A549 (cell line): Measurements from ENCODE around the gene RSRC2. TPM values are rescaled to one million over a fixed set of nuclear protein-coding genes. Genes with fewer than 3 reads are reported as not detected.
"Not testable (repeated sequence)": the region's sequence is repeated elsewhere in the genome, so short reads cannot be mapped to it uniquely, and the experiment has no call there.

ENCODE experiments used
- ATAC-seq, 2 experiments: fragments of 200-7000 bp in 1 of 2; fragments of >200 bp in 1 of 2; cut with Nextera tagmentation in 1 of 2; cut with Tn5 transposase in 1 of 2; 3 replicates each; pipeline versions ENCODE4 v1.8.0 to v1.9.1; 2018 to 2020; ENCODE audit warnings: mild to moderate bottlenecking in 1 of 2, moderate library complexity in 1 of 2
- CTCF ChIA-PET: fragments of 300-600 bp; sonication (Branson Sonifier 250); formaldehyde crosslinking; extraction: SDS; loops from one replicate; lab custom pipeline; 2021; ENCODE audit warnings: antibody characterized with exemption, inconsistent platforms; lab: Yijun Ruan, JAX
- POLR2A ChIA-PET: fragments of 350-600 bp; formaldehyde crosslinking; extraction: SDS; loops from one replicate; lab custom pipeline; 2021; ENCODE audit warnings: antibody characterized with exemption, inconsistent platforms; lab: Yijun Ruan, JAX
- DNase-seq, 2 experiments: peaks; one replicate each; pipeline versions ENCODE4 v3.0.0 to v3.0.0-alpha.2; 2011 to 2016; ENCODE audit warnings: low read depth in 1 of 2, low spot score in 1 of 2
- FAIRE-seq: peaks from 2 replicates; lab custom pipeline; 2011; peaks lifted over from hg19 to GRCh38; lab: Jason Lieb, UNC
- H3K27ac ChIP-seq, 2 experiments: fragments of >200 bp; sonication (Bioruptor Twin); formaldehyde crosslinking; 3 replicates each; pipeline ENCODE4 v1.5.1; 2016 to 2017
- H3K4me1 ChIP-seq: fragments of >200 bp; sonication (Bioruptor Twin); formaldehyde crosslinking; 3 replicates; pipeline ENCODE4 v1.6.1; 2016
- H3K4me2 ChIP-seq: fragments of >200 bp; sonication (Bioruptor Twin); formaldehyde crosslinking; 3 replicates; pipeline ENCODE4 v1.6.1; 2016
- H3K4me3 ChIP-seq: fragments of >200 bp; sonication (Bioruptor Twin); formaldehyde crosslinking; 3 replicates; pipeline ENCODE4 v1.5.1; 2016
- H3K9me3 ChIP-seq: fragments of >200 bp; sonication (Bioruptor Twin); formaldehyde crosslinking; 3 replicates; pipeline ENCODE4 v1.6.1; 2016
- CEBPB ChIP-seq, 2 experiments: fragments of >200 bp in 1 of 2; sonication (Bioruptor Twin) in 1 of 2; formaldehyde crosslinking in 1 of 2; IDR thresholded peaks; 2 replicates each; pipeline ENCODE4 v1.6.1; 2012 to 2016
- ESRRA ChIP-seq: fragments of 150-350 bp; IDR thresholded peaks from 2 replicates; pipeline ENCODE4 v1.6.1; 2014; ENCODE audit warnings: mild to moderate bottlenecking, low read length, borderline replicate concordance
- FOSB ChIP-seq: fragments of 250-450 bp; sonication (Bioruptor Pico); IDR thresholded peaks from 2 replicates; pipeline ENCODE4 v1.5.0; 2020; ENCODE audit warnings: mild to moderate bottlenecking, moderate library complexity
- FOSL2 ChIP-seq, 2 experiments: fragments of 450-650 bp in 1 of 2; fragments of >200 bp in 1 of 2; sonication (Bioruptor Twin) in 1 of 2; formaldehyde crosslinking; IDR thresholded peaks; 2 replicates each; pipeline versions ENCODE4 v1.5.0 to v1.6.1; 2016 to 2020; ENCODE audit warnings: mild to moderate bottlenecking in 1 of 2, moderate library complexity in 1 of 2
- HEYL ChIP-seq: fragments of 250-450 bp; sonication (Bioruptor Pico); IDR thresholded peaks from 2 replicates; pipeline ENCODE4 v1.8.0; 2021; ENCODE audit warnings: mild to moderate bottlenecking, moderate library complexity
- HOXA7 ChIP-seq: fragments of 250-450 bp; sonication (Bioruptor Pico); IDR thresholded peaks from 2 replicates; pipeline ENCODE4 v1.5.0; 2020; ENCODE audit warnings: mild to moderate bottlenecking, moderate library complexity
- HOXB13 ChIP-seq: fragments of 250-450 bp; sonication (Bioruptor Pico); IDR thresholded peaks from 2 replicates; pipeline ENCODE4 v1.5.0; 2020; ENCODE audit warnings: low read depth, mild to moderate bottlenecking, moderate library complexity
- NFE2L2 ChIP-seq: fragments of 150-350 bp; conservative IDR thresholded peaks from 2 replicates; pipeline ENCODE4 v1.6.1; 2014; ENCODE audit warnings: low read length
- NPAS2 ChIP-seq: fragments of 250-450 bp; sonication (Bioruptor Pico); IDR thresholded peaks from 2 replicates; pipeline ENCODE4 v1.8.0; 2022; ENCODE audit warnings: mild to moderate bottlenecking, moderate library complexity, borderline replicate concordance
- POLR2A ChIP-seq: IDR thresholded peaks from 2 replicates; pipeline ENCODE4 v1.6.1; 2012; ENCODE audit warnings: mild to moderate bottlenecking, low read length
- POLR2AphosphoS2 ChIP-seq: conservative IDR thresholded peaks from 2 replicates; pipeline ENCODE4 v1.6.1; 2012; ENCODE audit warnings: low read length, improper control_type of control experiment, inconsistent platforms
- RAD21 ChIP-seq, 2 experiments: fragments of >200 bp in 1 of 2; sonication (Bioruptor Twin) in 1 of 2; formaldehyde crosslinking in 1 of 2; IDR thresholded peaks in 1 of 2; conservative IDR thresholded peaks in 1 of 2; 2 replicates in 1 of 2; 3 replicates in 1 of 2; pipeline ENCODE4 v1.6.1; 2012 to 2018; ENCODE audit warnings: inconsistent platforms in 1 of 2
- RNF2 ChIP-seq: fragments of 200-600 bp; sonication (generic); IDR thresholded peaks from 2 replicates; pipeline ENCODE4 v1.6.1; 2016; ENCODE audit warnings: low read depth, mild to moderate bottlenecking, antibody characterized with exemption, moderate library complexity, borderline replicate concordance
- SMC3 ChIP-seq: fragments of >200 bp; sonication (Bioruptor Twin); formaldehyde crosslinking; IDR thresholded peaks from 3 replicates; pipeline ENCODE4 v1.6.1; 2018; ENCODE audit warnings: inconsistent platforms
- TP53 ChIP-seq: fragments of 250-450 bp; sonication (Bioruptor Pico); IDR thresholded peaks from 2 replicates; pipeline ENCODE4 v1.5.0; 2021; ENCODE audit warnings: mild to moderate bottlenecking, moderate library complexity
- ZSCAN20 ChIP-seq: fragments of 250-450 bp; sonication (Bioruptor Pico); IDR thresholded peaks from 2 replicates; pipeline ENCODE4 v1.8.0; 2022; ENCODE audit warnings: mild to moderate bottlenecking, moderate library complexity
- WGBS: methylation state at CpG from one replicate; pipeline ENCODE4 v1.1.6; 2017; ENCODE audit errors: missing lambda C conversion rate; 5-methylcytosine and 5-hydroxymethylcytosine counted together
- polyA plus RNA-seq, 4 experiments: library from polyadenylated mRNA; depleted of rRNA in 3 of 4; stranded (reverse); fragments of >200 nt; fragmentation: RNase III in 1 of 4; extraction: RNeasy Plus Mini Kit Qiagen cat#74134 plus additional on column Dnase treatment in 1 of 4; gene quantifications; 2 replicates in 3 of 4; 3 replicates in 1 of 4; pipeline ENCODE4 v1.2.3, GENCODE V29; 2011 to 2017
- TF ChIP-seq, protein P1 (sequence below): fragments of 250-450 bp; sonication (Bioruptor Pico); IDR thresholded peaks from 2 replicates; pipeline ENCODE4 v1.5.0; 2021; ENCODE audit warnings: mild to moderate bottlenecking, moderate library complexity, borderline replicate concordance
- TF ChIP-seq, protein P2 (sequence below): IDR thresholded peaks from 2 replicates; pipeline ENCODE4 v1.6.1; 2012; ENCODE audit warnings: low read depth, borderline replicate concordance
- TF ChIP-seq, protein P3 (sequence below): fragments of >200 bp; sonication (Bioruptor Twin); formaldehyde crosslinking; IDR thresholded peaks from 3 replicates; pipeline ENCODE4 v1.5.1; 2016
- TF ChIP-seq, protein P4 (sequence below): fragments of 150-350 bp; IDR thresholded peaks from 2 replicates; pipeline ENCODE4 v1.6.1; 2014; ENCODE audit warnings: low read depth, mild to moderate bottlenecking, low read length
- TF ChIP-seq, protein P5 (sequence below): fragments of 200-600 bp; sonication (generic); IDR thresholded peaks from 2 replicates; pipeline ENCODE4 v1.6.1; 2016; ENCODE audit warnings: antibody characterized with exemption, mild to moderate bottlenecking, moderate library complexity

RSRC2 gene
- polyA plus RNA-seq, 2 of the 4 experiments (the other 2 are of a cell fraction), result 72.8 to 83.3 TPM

DNA sequence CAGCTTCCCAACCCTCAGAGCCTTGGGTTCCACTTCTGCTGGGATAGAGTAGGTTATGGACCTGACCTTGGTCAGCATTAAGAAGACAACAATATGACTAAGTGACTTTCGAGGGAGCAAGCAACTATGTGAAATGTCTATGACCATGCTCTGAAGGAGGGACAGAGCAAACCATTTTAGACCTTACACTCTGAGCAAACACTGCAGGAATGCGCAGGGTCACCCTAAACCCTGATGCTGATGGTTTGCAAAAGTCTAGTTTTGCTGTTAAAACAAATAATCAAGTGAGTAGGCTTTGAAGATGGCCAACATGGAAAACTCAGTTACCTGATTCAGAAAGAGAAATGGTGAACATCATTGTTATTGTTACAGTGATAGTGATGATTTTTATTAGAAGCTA is 34.7 kb downstream of the RSRC2 start:
- Histone ChIP-seq H3K27ac (no peak overlapping the region), H3K4me2 (no peak overlapping the region), H3K4me1 (peaks cover 8% of the 10 kb centered on the region; the same call in 1 of the 3 replicates), H3K4me3 (no peak overlapping the region), H3K9me3 (no peaks in the 10 kb centered on the region)
- FAIRE-seq (no peak), DNase-seq (no peak)
- 85% methylated on average over 2 of the region's 2 CpGs for WGBS
- CTCF ChIA-PET, result interaction anchor here (1.2 to 1.5 kb wide), 2 partner anchors 24 to 68 kb away, joined by 4 read pairs; no protein-coding TSS in a partner anchor
- POLR2A ChIA-PET, result no interaction called here
- TF ChIP-seq, protein P1, sequence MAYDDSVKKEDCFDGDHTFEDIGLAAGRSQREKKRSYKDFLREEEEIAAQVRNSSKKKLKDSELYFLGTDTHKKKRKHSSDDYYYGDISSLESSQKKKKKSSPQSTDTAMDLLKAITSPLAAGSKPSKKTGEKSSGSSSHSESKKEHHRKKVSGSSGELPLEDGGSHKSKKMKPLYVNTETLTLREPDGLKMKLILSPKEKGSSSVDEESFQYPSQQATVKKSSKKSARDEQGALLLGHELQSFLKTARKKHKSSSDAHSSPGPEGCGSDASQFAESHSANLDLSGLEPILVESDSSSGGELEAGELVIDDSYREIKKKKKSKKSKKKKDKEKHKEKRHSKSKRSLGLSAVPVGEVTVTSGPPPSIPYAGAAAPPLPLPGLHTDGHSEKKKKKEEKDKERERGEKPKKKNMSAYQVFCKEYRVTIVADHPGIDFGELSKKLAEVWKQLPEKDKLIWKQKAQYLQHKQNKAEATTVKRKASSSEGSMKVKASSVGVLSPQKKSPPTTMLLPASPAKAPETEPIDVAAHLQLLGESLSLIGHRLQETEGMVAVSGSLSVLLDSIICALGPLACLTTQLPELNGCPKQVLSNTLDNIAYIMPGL (CRISPR knock-in tag), result no peak
- no peak for TF ChIP-seq ESRRA
- TF ChIP-seq FOSB (CRISPR knock-in tag), result no peak
- no peak for TF ChIP-seq NPAS2
- no peak for TF ChIP-seq HOXB13 (CRISPR knock-in tag)
- no peak for TF ChIP-seq TP53 (CRISPR knock-in tag)
- no peak for TF ChIP-seq HOXA7
- no peak for TF ChIP-seq POLR2AphosphoS2
- TF ChIP-seq HEYL, result no peak
- TF ChIP-seq SMC3, result no peak
- TF ChIP-seq, all 56 proteins: peak for 0
- ATAC-seq, result peak in 1 of 2 experiments; percentile 60; a peak in 3 of 6 replicates

DNA sequence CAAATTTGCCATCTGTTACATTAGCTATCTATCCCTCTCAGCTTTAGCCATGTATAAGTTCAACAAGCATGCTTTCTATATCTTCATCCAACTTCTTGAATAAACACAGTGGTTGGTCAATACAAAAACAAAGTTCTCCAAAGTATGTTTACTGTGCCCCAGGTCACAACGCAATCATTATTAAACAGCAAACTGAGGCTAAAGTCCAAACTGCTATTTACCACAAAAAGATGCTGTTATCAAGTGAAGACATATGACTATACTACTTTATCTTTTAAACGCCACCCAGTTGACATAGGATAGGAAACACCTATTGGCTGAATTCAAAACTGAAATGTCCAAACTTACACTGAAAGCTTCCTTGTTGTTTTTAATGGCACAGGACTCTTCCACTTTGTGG is 37.7 kb downstream of the RSRC2 start:
- Histone ChIP-seq H3K4me1 (peaks cover 11% of the 10 kb centered on the region; the same call in 1 of the 3 replicates), H3K9me3 (no peaks in the 10 kb centered on the region), H3K4me2 (no peak overlapping the region), H3K27ac (no peak overlapping the region), H3K4me3 (no peak overlapping the region)
- no peak for TF ChIP-seq POLR2A
- no peak for TF ChIP-seq POLR2AphosphoS2
- TF ChIP-seq FOSL2 (IDR thresholded peaks at IDR 0.05), result no peak
- no peak for TF ChIP-seq FOSL2 (CRISPR knock-in tag; IDR thresholded peaks at IDR 0.05)
- TF ChIP-seq RNF2, result no peak
- TF ChIP-seq, protein P2, sequence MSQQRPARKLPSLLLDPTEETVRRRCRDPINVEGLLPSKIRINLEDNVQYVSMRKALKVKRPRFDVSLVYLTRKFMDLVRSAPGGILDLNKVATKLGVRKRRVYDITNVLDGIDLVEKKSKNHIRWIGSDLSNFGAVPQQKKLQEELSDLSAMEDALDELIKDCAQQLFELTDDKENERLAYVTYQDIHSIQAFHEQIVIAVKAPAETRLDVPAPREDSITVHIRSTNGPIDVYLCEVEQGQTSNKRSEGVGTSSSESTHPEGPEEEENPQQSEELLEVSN, result no peak
- no peak for TF ChIP-seq RAD21 (conservative IDR thresholded peaks at IDR 0.05 in 1 of 2, IDR thresholded peaks at IDR 0.05 in 1 of 2)
- no peak for TF ChIP-seq CEBPB (IDR thresholded peaks at IDR 0.05)
- TF ChIP-seq, protein P3, sequence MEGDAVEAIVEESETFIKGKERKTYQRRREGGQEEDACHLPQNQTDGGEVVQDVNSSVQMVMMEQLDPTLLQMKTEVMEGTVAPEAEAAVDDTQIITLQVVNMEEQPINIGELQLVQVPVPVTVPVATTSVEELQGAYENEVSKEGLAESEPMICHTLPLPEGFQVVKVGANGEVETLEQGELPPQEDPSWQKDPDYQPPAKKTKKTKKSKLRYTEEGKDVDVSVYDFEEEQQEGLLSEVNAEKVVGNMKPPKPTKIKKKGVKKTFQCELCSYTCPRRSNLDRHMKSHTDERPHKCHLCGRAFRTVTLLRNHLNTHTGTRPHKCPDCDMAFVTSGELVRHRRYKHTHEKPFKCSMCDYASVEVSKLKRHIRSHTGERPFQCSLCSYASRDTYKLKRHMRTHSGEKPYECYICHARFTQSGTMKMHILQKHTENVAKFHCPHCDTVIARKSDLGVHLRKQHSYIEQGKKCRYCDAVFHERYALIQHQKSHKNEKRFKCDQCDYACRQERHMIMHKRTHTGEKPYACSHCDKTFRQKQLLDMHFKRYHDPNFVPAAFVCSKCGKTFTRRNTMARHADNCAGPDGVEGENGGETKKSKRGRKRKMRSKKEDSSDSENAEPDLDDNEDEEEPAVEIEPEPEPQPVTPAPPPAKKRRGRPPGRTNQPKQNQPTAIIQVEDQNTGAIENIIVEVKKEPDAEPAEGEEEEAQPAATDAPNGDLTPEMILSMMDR, result no peak
- TF ChIP-seq ZSCAN20 (CRISPR knock-in tag), result no peak
- no peak for TF ChIP-seq NFE2L2
- TF ChIP-seq, protein P4, sequence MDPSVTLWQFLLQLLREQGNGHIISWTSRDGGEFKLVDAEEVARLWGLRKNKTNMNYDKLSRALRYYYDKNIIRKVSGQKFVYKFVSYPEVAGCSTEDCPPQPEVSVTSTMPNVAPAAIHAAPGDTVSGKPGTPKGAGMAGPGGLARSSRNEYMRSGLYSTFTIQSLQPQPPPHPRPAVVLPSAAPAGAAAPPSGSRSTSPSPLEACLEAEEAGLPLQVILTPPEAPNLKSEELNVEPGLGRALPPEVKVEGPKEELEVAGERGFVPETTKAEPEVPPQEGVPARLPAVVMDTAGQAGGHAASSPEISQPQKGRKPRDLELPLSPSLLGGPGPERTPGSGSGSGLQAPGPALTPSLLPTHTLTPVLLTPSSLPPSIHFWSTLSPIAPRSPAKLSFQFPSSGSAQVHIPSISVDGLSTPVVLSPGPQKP, result no peak
- TF ChIP-seq, protein P5, sequence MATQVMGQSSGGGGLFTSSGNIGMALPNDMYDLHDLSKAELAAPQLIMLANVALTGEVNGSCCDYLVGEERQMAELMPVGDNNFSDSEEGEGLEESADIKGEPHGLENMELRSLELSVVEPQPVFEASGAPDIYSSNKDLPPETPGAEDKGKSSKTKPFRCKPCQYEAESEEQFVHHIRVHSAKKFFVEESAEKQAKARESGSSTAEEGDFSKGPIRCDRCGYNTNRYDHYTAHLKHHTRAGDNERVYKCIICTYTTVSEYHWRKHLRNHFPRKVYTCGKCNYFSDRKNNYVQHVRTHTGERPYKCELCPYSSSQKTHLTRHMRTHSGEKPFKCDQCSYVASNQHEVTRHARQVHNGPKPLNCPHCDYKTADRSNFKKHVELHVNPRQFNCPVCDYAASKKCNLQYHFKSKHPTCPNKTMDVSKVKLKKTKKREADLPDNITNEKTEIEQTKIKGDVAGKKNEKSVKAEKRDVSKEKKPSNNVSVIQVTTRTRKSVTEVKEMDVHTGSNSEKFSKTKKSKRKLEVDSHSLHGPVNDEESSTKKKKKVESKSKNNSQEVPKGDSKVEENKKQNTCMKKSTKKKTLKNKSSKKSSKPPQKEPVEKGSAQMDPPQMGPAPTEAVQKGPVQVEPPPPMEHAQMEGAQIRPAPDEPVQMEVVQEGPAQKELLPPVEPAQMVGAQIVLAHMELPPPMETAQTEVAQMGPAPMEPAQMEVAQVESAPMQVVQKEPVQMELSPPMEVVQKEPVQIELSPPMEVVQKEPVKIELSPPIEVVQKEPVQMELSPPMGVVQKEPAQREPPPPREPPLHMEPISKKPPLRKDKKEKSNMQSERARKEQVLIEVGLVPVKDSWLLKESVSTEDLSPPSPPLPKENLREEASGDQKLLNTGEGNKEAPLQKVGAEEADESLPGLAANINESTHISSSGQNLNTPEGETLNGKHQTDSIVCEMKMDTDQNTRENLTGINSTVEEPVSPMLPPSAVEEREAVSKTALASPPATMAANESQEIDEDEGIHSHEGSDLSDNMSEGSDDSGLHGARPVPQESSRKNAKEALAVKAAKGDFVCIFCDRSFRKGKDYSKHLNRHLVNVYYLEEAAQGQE, result no peak
- DNase-seq (peak in 1 of 2 experiments; percentile 44), ATAC-seq (peak in 1 of 2 experiments; percentile 35; a peak in 3 of 6 replicates), FAIRE-seq (no peak)
- ChIA-PET CTCF (interaction anchor here (0.6 to 1.5 kb wide), 6 partner anchors 10 to 133 kb away, joined by 3 to 5 read pairs (median 4); partner anchors contain the start of gene ZCCHC8), POLR2A (no interaction called here)
- 46% methylated on average over 2 of the region's 2 CpGs for WGBS

DNA sequence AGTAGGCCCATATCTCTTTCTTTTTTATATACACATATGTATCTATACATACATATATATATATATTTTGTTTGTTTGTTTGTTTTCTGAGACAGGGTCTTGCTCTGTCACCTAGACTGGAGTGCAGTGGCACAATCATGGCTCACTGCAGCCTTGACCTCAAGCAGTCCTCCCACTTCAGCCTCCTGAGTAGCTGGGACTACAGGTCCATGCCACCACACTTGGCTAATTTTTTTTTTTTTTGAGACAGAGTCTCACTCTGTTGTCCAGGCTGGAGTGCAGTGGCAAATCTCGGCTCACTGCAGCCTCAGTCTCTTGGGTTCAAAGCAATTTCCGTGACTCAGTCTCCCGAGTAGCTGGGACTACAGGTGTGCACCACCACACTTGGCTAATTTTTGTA is 38.9 kb downstream of the RSRC2 start:
- CTCF ChIA-PET, result interaction anchor here (1.4 kb wide), 1 partner anchor 16 kb away, joined by 4 read pairs; no protein-coding TSS in a partner anchor
- FAIRE-seq, ATAC-seq, H3K27ac ChIP-seq, H3K9me3 ChIP-seq, H3K4me3 ChIP-seq, DNase-seq, H3K4me2 ChIP-seq: not testable (repeated sequence)
- WGBS, result 98% methylated on average over 3 of the region's 3 CpGs
- POLR2A ChIA-PET, result interaction anchor here (0.8 kb wide), 1 partner anchor 16 kb away, joined by 8 read pairs; no protein-coding TSS in a partner anchor
- peaks cover 11% of the 10 kb centered on the region; the same call in 1 of the 3 replicates for H3K4me1 ChIP-seq
